SH-SY5Y (cell line): ENCODE measurements around the gene THADA.

ENCODE experiments used
- GATA2 ChIP-seq: IDR thresholded peaks from 2 replicates; pipeline ENCODE4 v1.6.1; 2011; ENCODE audit warnings: mild to moderate bottlenecking, low read depth, low read length
- GATA3 ChIP-seq: IDR thresholded peaks from 2 replicates; pipeline ENCODE4 v1.6.1; 2011; ENCODE audit warnings: low read depth, mild to moderate bottlenecking, low read length, moderate library complexity

- TF ChIP-seq GATA3 = no peak
- TF ChIP-seq GATA2 = no peak
Measured at GRCh38 chr2:43288417-43289305, 307.2 kb downstream of the THADA start.
